ENCODE results near the gene CCDC51.

- TF ChIP-seq CTCF (IDR thresholded peaks at IDR 0.05; ENCODE audit: insufficient read depth, low read length, poor library complexity, severe bottlenecking) (no peak), EZH2phosphoT487 (conservative IDR thresholded peaks at IDR 0.05; ENCODE audit: low read length) (no peak)
Observed at GRCh38 chr3:48467473-48468267, 27.8 kb upstream of the CCDC51 start.

All from SU-DHL-6 (cell line).